IMR-90 (cell line): ENCODE measurements around the gene CAMTA1.

Source experiments
- BHLHE40 ChIP-seq: fragments of 150-350 bp; IDR thresholded peaks from 2 replicates; pipeline ENCODE4 v1.6.1; 2016; ENCODE audit warnings: mild to moderate bottlenecking, low read depth, low read length
- CHD1 ChIP-seq: IDR thresholded peaks from 2 replicates; pipeline ENCODE4 v1.6.1; 2012; ENCODE audit warnings: low read depth, low read length, improper control_type of control experiment
- FOS ChIP-seq: fragments of 150-350 bp; IDR thresholded peaks from 2 replicates; pipeline ENCODE4 v1.6.1; 2016; ENCODE audit warnings: low read depth, low read length
- MAFK ChIP-seq: IDR thresholded peaks from 2 replicates; pipeline ENCODE4 v1.6.1; 2012; ENCODE audit warnings: low read depth, low read length, improper control_type of control experiment
- NFE2L2 ChIP-seq: fragments of 150-350 bp; IDR thresholded peaks from 2 replicates; pipeline ENCODE4 v1.6.1; 2016; ENCODE audit warnings: low read depth, mild to moderate bottlenecking, low read length
- POLR2A ChIP-seq: IDR thresholded peaks from 2 replicates; pipeline ENCODE4 v1.6.1; 2012; ENCODE audit warnings: mild to moderate bottlenecking, low read depth, low read length
- RAD21 ChIP-seq: IDR thresholded peaks from 2 replicates; pipeline ENCODE4 v1.6.1; 2012; ENCODE audit warnings: low read length, improper control_type of control experiment
- RCOR1 ChIP-seq: IDR thresholded peaks from 2 replicates; pipeline ENCODE4 v1.6.1; 2012; ENCODE audit warnings: mild to moderate bottlenecking, low read length, improper control_type of control experiment; ENCODE audit not compliant: insufficient replicate concordance
- SMC3 ChIP-seq: fragments of 150-350 bp; IDR thresholded peaks from 2 replicates; pipeline ENCODE4 v1.6.1; 2016; ENCODE audit warnings: low read depth, mild to moderate bottlenecking, antibody characterized with exemption, low read length, moderate library complexity
- TF ChIP-seq, protein P1 (sequence below): conservative IDR thresholded peaks from 2 replicates; pipeline ENCODE4 v1.5.1; 2012; ENCODE audit warnings: mild to moderate bottlenecking, low read depth, low read length, improper control_type of control experiment
- TF ChIP-seq, protein P2 (sequence below): fragments of 150-350 bp; IDR thresholded peaks from 2 replicates; pipeline ENCODE4 v1.6.1; 2017; ENCODE audit warnings: mild to moderate bottlenecking, antibody characterized with exemption, low read length, low read depth
- TF ChIP-seq, protein P3 (sequence below): fragments of 150-350 bp; IDR thresholded peaks from 2 replicates; pipeline ENCODE4 v1.6.1; 2016; ENCODE audit warnings: low read depth, mild to moderate bottlenecking, low read length, moderate library complexity, borderline replicate concordance

DNA sequence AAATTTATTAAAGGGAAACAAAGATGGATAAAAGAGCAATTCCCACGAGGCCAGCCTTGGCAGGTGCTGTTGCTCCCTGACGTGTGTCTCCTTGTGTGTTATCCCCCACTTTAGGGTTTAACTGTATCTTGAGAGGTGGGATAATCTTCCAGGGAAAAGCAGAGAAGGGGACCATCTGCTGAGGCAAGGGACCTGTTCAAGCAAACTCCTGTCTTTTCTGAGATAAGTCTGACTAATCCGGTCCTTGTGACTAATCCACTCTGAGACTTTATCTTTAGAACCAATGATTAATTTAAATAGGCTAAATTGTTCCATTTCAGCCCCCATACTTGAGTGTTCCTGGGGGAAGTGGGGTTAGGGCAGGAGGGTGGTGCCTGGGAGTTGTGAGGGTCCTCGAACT is 163.6 kb downstream of the CAMTA1 start:
- TF ChIP-seq BHLHE40 (no peak), POLR2A (no peak), MAFK (no peak), RCOR1 (no peak), RAD21 (no peak), NFE2L2 (no peak), CHD1 (no peak), SMC3 (no peak), FOS (no peak)
- TF ChIP-seq, protein P1, sequence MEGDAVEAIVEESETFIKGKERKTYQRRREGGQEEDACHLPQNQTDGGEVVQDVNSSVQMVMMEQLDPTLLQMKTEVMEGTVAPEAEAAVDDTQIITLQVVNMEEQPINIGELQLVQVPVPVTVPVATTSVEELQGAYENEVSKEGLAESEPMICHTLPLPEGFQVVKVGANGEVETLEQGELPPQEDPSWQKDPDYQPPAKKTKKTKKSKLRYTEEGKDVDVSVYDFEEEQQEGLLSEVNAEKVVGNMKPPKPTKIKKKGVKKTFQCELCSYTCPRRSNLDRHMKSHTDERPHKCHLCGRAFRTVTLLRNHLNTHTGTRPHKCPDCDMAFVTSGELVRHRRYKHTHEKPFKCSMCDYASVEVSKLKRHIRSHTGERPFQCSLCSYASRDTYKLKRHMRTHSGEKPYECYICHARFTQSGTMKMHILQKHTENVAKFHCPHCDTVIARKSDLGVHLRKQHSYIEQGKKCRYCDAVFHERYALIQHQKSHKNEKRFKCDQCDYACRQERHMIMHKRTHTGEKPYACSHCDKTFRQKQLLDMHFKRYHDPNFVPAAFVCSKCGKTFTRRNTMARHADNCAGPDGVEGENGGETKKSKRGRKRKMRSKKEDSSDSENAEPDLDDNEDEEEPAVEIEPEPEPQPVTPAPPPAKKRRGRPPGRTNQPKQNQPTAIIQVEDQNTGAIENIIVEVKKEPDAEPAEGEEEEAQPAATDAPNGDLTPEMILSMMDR = no peak
- TF ChIP-seq, protein P2, sequence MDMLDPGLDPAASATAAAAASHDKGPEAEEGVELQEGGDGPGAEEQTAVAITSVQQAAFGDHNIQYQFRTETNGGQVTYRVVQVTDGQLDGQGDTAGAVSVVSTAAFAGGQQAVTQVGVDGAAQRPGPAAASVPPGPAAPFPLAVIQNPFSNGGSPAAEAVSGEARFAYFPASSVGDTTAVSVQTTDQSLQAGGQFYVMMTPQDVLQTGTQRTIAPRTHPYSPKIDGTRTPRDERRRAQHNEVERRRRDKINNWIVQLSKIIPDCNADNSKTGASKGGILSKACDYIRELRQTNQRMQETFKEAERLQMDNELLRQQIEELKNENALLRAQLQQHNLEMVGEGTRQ = no peak
- TF ChIP-seq, protein P3, sequence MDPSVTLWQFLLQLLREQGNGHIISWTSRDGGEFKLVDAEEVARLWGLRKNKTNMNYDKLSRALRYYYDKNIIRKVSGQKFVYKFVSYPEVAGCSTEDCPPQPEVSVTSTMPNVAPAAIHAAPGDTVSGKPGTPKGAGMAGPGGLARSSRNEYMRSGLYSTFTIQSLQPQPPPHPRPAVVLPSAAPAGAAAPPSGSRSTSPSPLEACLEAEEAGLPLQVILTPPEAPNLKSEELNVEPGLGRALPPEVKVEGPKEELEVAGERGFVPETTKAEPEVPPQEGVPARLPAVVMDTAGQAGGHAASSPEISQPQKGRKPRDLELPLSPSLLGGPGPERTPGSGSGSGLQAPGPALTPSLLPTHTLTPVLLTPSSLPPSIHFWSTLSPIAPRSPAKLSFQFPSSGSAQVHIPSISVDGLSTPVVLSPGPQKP = no peak
